HFF-Myc (cell line): ENCODE measurements around the gene ONECUT3.

ENCODE experiments used
- DNase-seq: peaks from one replicate; pipeline ENCODE4 v3.0.0-alpha.2; 2011; ENCODE audit warnings: low read depth; ENCODE audit errors: extremely low read depth
- H3K4me3 ChIP-seq: replicated peaks from 2 replicates; pipeline ENCODE4 v1.5.1; 2011; ENCODE audit warnings: low read depth, mild to moderate bottlenecking, control low read depth, low read length
- TF ChIP-seq, protein P1 (sequence below): IDR thresholded peaks from 2 replicates; pipeline ENCODE4 v1.5.1; 2012; ENCODE audit warnings: mild to moderate bottlenecking, low read depth, low read length, control low read depth; ENCODE audit errors: missing control alignments

The ONECUT3 gene

DNA sequence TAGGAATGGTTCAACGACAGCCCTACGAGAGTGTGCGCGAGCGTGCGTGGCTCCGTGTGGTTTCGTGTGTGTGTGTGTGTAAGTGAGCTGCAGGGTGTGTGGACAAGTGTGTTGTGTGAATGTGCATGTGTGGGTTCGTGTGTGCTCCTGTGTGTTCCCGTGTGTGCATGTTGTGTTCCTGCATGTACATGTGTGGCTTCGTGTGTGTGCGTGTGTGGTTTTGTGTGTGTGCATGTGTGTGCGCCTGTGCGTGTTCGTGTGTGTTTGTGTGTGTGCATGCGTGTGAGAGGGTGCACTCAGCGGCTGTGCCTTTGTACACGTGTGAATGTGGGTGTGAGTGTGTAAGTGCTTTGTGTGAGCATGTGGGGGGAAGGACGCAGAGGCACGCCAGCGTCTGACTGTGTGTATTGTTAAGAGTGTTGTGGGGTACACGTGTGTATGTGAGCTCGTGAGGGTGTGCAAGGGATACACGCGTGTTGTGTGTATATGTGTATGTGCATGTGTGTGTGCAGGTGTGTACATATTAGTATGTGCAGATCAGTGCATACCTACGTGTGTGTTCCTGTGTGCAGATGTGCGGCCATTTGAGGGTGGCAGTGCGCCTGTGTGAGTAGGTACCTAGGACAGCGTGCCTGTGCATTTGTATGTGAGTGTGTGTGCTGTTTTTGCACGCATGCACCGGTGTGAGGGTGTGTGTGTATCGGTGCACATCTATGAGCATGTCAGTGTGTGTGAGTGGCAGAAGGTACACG, 24.3 kb upstream of the ONECUT3 start:
- H3K4me3 ChIP-seq: no peak overlapping the region
- TF ChIP-seq, protein P1, sequence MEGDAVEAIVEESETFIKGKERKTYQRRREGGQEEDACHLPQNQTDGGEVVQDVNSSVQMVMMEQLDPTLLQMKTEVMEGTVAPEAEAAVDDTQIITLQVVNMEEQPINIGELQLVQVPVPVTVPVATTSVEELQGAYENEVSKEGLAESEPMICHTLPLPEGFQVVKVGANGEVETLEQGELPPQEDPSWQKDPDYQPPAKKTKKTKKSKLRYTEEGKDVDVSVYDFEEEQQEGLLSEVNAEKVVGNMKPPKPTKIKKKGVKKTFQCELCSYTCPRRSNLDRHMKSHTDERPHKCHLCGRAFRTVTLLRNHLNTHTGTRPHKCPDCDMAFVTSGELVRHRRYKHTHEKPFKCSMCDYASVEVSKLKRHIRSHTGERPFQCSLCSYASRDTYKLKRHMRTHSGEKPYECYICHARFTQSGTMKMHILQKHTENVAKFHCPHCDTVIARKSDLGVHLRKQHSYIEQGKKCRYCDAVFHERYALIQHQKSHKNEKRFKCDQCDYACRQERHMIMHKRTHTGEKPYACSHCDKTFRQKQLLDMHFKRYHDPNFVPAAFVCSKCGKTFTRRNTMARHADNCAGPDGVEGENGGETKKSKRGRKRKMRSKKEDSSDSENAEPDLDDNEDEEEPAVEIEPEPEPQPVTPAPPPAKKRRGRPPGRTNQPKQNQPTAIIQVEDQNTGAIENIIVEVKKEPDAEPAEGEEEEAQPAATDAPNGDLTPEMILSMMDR: no peak
- DNase-seq: no peak

DNA sequence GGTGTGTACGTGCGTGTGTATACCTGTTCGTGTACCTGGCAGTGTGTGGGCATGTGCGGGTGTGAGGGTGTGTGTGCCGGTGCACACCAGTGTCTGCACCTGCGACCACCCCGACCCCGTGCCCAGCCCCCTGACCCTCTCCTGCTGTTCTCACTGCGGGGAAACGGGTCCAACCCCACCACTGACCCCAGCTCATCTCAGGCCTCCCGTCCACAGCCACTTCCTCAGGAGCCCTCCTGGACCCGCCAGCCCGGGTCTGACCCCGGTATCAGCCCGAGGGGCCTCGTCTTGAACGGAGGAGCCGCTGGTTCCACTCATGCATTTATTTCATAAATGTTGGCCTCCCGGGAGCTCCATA, 23.8 kb upstream of the ONECUT3 start:
- DNase-seq: no peak
- TF ChIP-seq, protein P1: no peak

DNA sequence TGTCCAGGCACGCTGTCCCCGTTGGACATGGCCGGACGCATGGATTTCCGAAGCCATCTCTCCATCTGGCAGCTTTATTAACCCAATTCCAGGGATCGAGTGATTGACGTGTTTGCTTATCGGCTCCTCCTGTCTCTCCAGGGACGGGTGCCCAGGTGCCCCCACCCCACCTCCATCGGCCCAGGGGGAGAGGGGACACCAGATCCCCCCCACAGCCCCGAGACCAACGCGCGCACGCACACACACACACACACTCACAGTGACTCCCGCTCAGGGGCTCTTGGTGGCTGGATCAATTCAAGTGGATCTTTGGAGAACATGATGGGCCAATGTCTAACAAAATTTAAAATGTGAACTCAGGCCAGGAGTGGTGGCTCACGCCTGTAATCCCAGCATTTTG, 23.1 kb upstream of the ONECUT3 start:
- DNase-seq: no peak
- H3K4me3 ChIP-seq: no peak overlapping the region
- TF ChIP-seq, protein P1: no peak

More for the DNA sequence above, 23.8 kb upstream of the ONECUT3 start:
- no peak overlapping the region for H3K4me3 ChIP-seq

DNA sequence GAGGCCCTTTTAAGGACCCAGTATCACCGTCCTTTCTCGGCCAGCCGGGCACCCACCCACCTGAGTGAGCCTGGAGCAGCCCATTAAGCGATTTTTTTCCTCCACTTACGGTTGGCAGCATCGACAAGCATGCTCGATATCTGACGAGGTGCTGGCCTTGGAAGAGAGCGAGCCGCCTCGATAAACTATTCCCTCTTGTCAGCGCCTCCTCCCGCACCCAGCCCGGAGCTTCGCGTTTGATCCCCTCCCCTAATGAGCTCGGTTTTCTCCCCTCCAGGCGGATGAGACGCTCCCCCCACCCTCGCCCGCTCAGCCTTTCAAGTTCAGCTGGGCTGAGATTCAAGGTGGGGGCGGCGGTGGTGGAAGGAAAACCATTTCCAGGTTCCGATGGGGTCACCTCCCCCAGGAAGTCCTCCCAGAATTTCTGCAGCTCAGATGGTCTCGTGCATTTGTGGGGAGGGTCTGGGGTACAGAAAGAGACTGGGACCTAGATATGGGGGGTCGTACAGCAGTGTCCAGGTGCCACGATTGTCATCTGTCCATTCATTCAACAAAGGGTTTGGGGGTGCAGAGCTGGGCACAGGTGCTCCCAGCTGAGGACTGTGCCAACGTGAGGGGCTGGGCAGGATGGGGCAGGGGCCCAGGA, 18.9 kb upstream of the ONECUT3 start:
- no peak for DNase-seq
- TF ChIP-seq, protein P1: no peak
- no peak overlapping the region for H3K4me3 ChIP-seq

DNA sequence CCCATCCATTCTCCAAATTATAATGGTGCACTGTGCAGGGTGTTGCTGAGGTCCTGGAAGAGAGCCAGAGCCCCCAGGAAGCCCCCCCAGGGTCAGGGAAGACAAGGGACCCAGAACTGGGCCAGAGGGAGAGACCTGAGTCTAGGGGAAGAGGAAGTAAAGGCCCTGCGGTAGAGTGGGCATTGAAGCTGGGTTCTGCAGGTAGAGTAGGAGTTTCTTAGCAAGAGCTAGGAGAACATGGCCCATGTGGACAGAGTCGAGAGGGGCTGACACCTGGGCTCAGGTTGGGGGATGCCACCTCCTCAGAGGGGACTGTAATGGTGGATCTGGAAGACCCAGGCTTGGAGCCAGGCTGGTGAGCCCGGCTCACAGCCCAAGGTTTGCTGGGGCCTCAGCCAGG, 17.0 kb upstream of the ONECUT3 start:
- no peak overlapping the region for H3K4me3 ChIP-seq
- DNase-seq: no peak
- TF ChIP-seq, protein P1: no peak

DNA sequence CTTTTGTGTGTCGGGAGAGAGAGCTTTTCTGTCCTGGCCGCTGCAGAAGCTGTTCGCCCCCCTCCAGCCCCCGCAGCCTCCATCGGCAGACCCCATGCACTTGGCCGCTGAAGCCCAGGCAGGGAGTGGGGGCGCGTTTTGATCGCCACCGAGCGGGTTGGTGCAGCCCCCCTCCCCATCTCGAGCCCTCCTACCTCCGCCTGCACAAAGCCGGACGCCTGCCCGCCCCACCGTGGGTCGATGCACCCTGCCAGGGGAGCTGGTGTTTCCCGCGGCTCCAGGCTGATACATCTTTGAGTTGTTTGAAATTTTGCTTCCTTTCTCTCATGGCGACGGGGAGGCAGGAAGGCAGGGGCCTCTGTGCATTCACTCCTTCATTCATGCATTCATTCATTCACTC, 16.4 kb upstream of the ONECUT3 start:
- TF ChIP-seq, protein P1: no peak
- no peak for DNase-seq
- no peak overlapping the region for H3K4me3 ChIP-seq
